Panc1 (cell line): ENCODE results near the gene PLA2G12B. TPM values are rescaled to one million over a fixed set of nuclear protein-coding genes. Genes with fewer than 3 reads are reported as not detected.

Experiments used
- ATAC-seq: fragments of 200-7000 bp; cut with Tn5 transposase; 2 replicates; pipeline ENCODE4 v1.9.1; 2020; ENCODE audit warnings: mild to moderate bottlenecking, moderate library complexity
- BruUV-seq: library from RNA; stranded (reverse); fragments of 400-500 nt; replicated peaks from 2 replicates; lab custom pipeline; 2021; lab: Mats Ljungman, UMichigan
- CTCF ChIA-PET: fragments of 300-600 bp; sonication (Branson Sonifier 250); formaldehyde crosslinking; loops from one replicate; lab custom pipeline; 2022; ENCODE audit warnings: antibody characterized with exemption; lab: Charles Lee
- POLR2A ChIA-PET: fragments of 300-600 bp; sonication (Branson Sonifier 250); formaldehyde crosslinking; loops from one replicate; lab custom pipeline; 2022; ENCODE audit warnings: antibody characterized with exemption; lab: Charles Lee
- DNase-seq: peaks from one replicate; pipeline ENCODE4 v3.0.0-alpha.2; 2010; ENCODE audit warnings: low read depth, low spot score
- H3K27ac ChIP-seq: 2 replicates; pipeline ENCODE4 v1.5.1; 2011; ENCODE audit warnings: mild to moderate bottlenecking, low read length, inconsistent platforms
- H3K27me3 ChIP-seq: fragments of 200-500 bp; sonication (Bioruptor generic); 2 replicates; pipeline ENCODE4 v1.6.0; 2014; ENCODE audit warnings: low read length, inconsistent platforms; ENCODE audit not compliant: control insufficient read depth, insufficient read depth
- H3K36me3 ChIP-seq: fragments of 200-500 bp; sonication (Bioruptor generic); 2 replicates; pipeline ENCODE4 v1.5.1; 2014; ENCODE audit warnings: inconsistent platforms, mild to moderate bottlenecking, low read length, moderate library complexity; ENCODE audit not compliant: control insufficient read depth, insufficient read depth
- H3K4me1 ChIP-seq: 2 replicates; pipeline ENCODE4 v1.5.1; 2011; ENCODE audit warnings: inconsistent platforms, mild to moderate bottlenecking, low read length, moderate library complexity; ENCODE audit not compliant: control insufficient read depth, insufficient read depth
- H3K4me3 ChIP-seq, 2 experiments: 2 replicates each; pipeline ENCODE4 v1.5.1; 2011 to 2012; ENCODE audit warnings: low read depth in 2 of 2, low read length in 2 of 2, mild to moderate bottlenecking in 2 of 2, inconsistent platforms in 1 of 2, moderate library complexity in 1 of 2
- H3K9me3 ChIP-seq: fragments of 200-500 bp; sonication (Bioruptor generic); 2 replicates; pipeline ENCODE4 v1.5.1; 2014; ENCODE audit warnings: low read depth, mild to moderate bottlenecking, inconsistent platforms, low read length, moderate library complexity; ENCODE audit not compliant: control insufficient read depth, insufficient read depth
- POLR2AphosphoS5 ChIP-seq: IDR thresholded peaks from 2 replicates; pipeline ENCODE4 v1.6.1; 2012; ENCODE audit warnings: mild to moderate bottlenecking, low read depth, low read length, moderate library complexity
- REST ChIP-seq, 2 experiments: IDR thresholded peaks; 2 replicates each; pipeline ENCODE4 v1.6.1; 2011 to 2012; ENCODE audit warnings: low read depth in 2 of 2, control low read depth in 1 of 2, low read length in 1 of 2, mild to moderate bottlenecking in 1 of 2, moderate library complexity in 1 of 2; ENCODE audit not compliant: insufficient read depth in 1 of 2
- SIN3A ChIP-seq: IDR thresholded peaks from 2 replicates; pipeline ENCODE4 v1.6.1; 2012; ENCODE audit warnings: low read depth, mild to moderate bottlenecking, low read length, moderate library complexity, borderline replicate concordance; ENCODE audit not compliant: insufficient read depth
- TCF7L2 ChIP-seq: IDR thresholded peaks from 2 replicates; pipeline ENCODE4 v1.6.1; 2011; ENCODE audit warnings: mild to moderate bottlenecking, low read depth, low read length, inconsistent platforms
- in situ Hi-C: cut with HindIII; loops from 2 replicates; pipeline ENCODE4 v1.10.0; 2016; ENCODE audit warnings: low sequenced_read_pairs, low pct_unique_long_range_greater_than_20kb
- intact Hi-C: fragments of 100-400 bp; cut with micrococcal nuclease; formaldehyde crosslinking; loops from one replicate; pipeline ENCODE4 v1.10.0; 2022; ENCODE audit not compliant: unreplicated experiment
- total RNA-seq: library from RNA; stranded (reverse); gene quantifications from one replicate; pipeline ENCODE4 v1.2.1, GENCODE V29; 2021; ENCODE audit not compliant: unreplicated experiment
- TF ChIP-seq, protein P1 (sequence below): fragments of 450-650 bp; IDR thresholded peaks from 2 replicates; pipeline ENCODE4 v1.5.1; 2017; ENCODE audit warnings: mild to moderate bottlenecking

The PLA2G12B gene
- total RNA-seq, 1 experiment from 2014 or later, result not detected

- no peak overlapping the region for H3K4me3 ChIP-seq
- BruUV-seq, result no TSS peak
- CTCF ChIA-PET, result no interaction called here
- no peaks in the 10 kb centered on the region for H3K4me1 ChIP-seq
- no peaks in the 10 kb centered on the region for H3K9me3 ChIP-seq
- intact Hi-C loops (no loop called here), in situ Hi-C loops (no loop called here)
- ATAC-seq, result no peak
- TF ChIP-seq, protein P1, sequence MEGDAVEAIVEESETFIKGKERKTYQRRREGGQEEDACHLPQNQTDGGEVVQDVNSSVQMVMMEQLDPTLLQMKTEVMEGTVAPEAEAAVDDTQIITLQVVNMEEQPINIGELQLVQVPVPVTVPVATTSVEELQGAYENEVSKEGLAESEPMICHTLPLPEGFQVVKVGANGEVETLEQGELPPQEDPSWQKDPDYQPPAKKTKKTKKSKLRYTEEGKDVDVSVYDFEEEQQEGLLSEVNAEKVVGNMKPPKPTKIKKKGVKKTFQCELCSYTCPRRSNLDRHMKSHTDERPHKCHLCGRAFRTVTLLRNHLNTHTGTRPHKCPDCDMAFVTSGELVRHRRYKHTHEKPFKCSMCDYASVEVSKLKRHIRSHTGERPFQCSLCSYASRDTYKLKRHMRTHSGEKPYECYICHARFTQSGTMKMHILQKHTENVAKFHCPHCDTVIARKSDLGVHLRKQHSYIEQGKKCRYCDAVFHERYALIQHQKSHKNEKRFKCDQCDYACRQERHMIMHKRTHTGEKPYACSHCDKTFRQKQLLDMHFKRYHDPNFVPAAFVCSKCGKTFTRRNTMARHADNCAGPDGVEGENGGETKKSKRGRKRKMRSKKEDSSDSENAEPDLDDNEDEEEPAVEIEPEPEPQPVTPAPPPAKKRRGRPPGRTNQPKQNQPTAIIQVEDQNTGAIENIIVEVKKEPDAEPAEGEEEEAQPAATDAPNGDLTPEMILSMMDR, result no peak
- TF ChIP-seq REST (IDR thresholded peaks at IDR 0.05; ENCODE audit: insufficient read depth in 1 of 2, low read depth in 2 of 2, low read length in 1 of 2), result no peak
- peaks cover 10% of the 10 kb centered on the region; the same call in 1 of the 2 replicates for H3K27me3 ChIP-seq
- POLR2A ChIA-PET, result no interaction called here
- no peak overlapping the region for H3K27ac ChIP-seq
- H3K36me3 ChIP-seq, result no peaks in the 10 kb centered on the region
- DNase-seq, result no peak
These were observed 10.9 kb downstream of the PLA2G12B start for GRCh38 chr10:72943498-72944234.

- Histone ChIP-seq H3K27ac (no peak overlapping the region), H3K4me3 (no peak overlapping the region), H3K36me3 (no peaks in the 10 kb centered on the region), H3K9me3 (no peaks in the 10 kb centered on the region), H3K4me1 (no peaks in the 10 kb centered on the region), H3K27me3 (no peaks in the 10 kb centered on the region)
- no peak for ATAC-seq
- no peak for TF ChIP-seq REST (IDR thresholded peaks at IDR 0.05; ENCODE audit: insufficient read depth in 1 of 2, low read depth in 2 of 2, low read length in 1 of 2)
- no peak for TF ChIP-seq SIN3A
- no peak for TF ChIP-seq TCF7L2
- no peak for TF ChIP-seq POLR2AphosphoS5
- TF ChIP-seq, protein P1, result no peak
- DNase-seq, result no peak
- intact Hi-C loops, result no loop called here
- no TSS peak for BruUV-seq
- POLR2A ChIA-PET, result no interaction called here
- in situ Hi-C loops, result no loop called here
- CTCF ChIA-PET, result no interaction called here
These were observed 19.2 kb downstream of the PLA2G12B start for GRCh38 chr10:72935361-72935760.
